Measurements from ENCODE around the gene TTLL8.

Gene TTLL8

DNA sequence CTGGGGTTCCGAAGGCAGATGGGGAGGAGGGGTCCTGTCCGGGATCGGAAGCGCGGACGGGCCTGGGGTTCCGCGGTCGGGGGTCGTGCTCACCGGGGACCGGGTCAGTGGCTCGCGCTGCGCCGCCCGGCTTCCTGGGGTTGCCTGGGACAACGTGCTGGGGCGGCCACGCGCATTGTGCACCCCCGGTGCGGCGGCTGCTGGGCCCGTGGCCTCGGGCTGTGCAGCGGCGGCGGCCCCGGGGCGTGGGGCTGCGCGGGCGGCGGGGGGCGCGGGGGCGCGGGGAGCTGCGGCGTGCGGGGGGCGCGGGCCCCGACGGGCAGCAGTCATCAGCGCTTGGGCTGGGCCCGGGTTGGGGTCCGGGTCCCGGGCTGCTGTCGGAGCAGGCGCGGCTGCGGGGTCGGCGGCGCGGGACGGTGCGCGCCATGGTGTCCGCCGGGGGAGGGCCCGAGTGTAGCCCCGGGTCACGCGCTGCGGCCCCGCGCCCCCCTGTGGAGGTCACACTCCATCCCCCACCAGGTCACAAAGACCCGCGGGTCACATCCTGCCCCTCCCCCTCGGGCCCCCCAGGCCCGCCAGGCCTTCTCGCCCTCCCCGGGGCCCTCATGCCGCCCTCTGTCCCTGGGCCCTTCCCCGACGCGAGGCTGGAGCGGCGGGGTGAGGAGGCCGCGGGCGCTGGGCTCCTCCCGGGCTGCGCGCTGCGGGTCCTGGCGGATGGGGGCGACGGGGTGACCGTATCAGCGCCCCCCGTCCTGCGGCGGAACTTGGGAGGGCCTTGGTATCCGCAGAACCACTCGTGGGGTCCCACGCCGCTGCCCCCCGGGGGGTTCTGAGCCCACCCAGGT lies at the start of gene TTLL8:
TSS of gene TTLL8 (minus strand) at position 238 of the 845 bp plus-strand sequence.
- DNase-seq (ENCODE audit: insufficient read length, low spot score), result no peak
- TF ChIP-seq POLR2A (IDR thresholded peaks at IDR 0.05; ENCODE audit: low read depth, low read length), result no peak
- no peak for FAIRE-seq

DNA sequence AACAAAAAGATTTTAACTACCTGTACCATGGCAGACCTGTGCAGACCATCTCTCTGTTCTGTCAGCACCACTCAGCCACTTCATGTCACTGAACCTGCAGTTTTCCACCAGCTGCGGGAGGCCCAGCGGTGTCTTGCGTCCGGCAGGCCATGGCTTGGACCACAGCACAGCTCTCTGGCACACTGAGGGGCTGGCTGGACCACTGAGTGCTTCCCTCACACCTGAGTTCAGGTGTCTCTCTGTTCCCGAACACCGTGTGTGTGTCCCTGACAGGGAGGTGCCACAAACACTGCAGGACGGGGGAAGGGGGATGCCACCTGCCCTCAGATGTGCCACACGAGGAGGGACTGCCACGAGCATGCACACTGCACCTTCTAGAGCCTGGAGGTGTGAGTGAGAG lies 49.4 kb upstream of the TTLL8 start:
- no peak for DNase-seq (ENCODE audit: insufficient read length, low spot score)
- FAIRE-seq, result no peak
- TF ChIP-seq POLR2A (IDR thresholded peaks at IDR 0.05; ENCODE audit: low read depth, low read length), result no peak

DNA sequence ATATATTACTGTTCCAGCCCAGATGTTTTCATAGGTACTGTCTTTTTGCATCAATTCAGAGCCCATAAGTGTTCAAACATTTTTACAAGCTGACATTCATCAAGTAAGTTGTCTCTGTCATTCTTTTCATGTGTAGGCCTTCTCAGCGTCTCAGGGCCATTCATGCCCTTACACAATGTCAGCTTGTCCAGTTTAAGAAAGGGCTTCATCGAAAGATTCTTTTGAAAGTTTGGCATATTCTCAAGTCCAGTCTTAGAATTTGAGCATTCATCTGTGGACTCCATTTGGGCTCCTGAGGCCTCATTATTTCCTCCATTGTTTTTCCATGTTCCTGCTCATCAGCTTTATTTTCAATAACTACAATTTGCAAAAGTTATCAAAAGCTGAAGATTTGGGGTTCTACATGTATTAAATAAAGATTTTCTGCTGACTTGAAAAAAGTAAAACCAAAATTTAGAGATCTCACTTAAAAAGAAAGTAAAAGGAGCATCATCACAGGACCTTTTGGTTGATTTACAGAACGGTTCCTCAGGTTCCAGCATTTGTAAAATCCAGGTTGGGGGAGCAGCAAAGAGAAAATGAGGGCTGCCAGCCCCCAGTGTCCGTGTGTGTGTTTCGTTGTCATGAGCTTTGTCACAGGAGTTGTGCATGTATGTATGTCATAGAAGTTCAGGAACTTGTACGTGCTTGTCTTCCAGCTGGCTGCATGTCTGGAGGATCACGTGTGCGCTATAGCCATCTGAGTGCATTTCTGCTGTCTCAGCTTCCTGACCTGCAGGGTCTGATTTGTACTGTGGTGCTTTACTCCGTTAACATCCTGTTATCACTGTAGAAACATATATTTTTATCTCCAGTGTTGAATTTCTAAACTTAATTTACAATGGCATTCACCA lies 47.4 kb upstream of the TTLL8 start:
- no peak for FAIRE-seq
- no peak for TF ChIP-seq POLR2A (IDR thresholded peaks at IDR 0.05; ENCODE audit: low read depth, low read length)
- DNase-seq (ENCODE audit: insufficient read length, low spot score), result no peak

DNA sequence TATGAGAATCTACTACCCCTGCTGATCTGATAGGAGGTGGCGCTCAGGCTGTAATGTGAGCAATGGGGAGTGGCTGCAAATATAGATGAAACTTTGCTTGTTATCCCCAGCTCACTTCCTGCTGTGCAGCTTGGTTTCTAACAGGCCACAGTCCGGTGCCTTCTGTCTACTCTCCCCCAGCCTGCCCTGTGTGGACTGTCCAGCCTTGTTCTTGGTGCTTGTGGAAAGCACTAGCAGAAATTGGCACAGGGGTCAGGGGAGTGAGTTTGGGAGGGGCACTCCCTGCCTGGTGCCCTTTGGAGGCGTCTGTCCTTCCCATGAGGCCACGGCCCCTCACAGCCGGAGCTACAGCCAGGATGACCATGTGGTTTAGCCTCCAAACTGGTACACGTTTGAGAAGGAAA lies 46.0 kb upstream of the TTLL8 start:
- FAIRE-seq, result no peak
- DNase-seq (ENCODE audit: insufficient read length, low spot score), result no peak
- no peak for TF ChIP-seq POLR2A (IDR thresholded peaks at IDR 0.05; ENCODE audit: low read depth, low read length)

DNA sequence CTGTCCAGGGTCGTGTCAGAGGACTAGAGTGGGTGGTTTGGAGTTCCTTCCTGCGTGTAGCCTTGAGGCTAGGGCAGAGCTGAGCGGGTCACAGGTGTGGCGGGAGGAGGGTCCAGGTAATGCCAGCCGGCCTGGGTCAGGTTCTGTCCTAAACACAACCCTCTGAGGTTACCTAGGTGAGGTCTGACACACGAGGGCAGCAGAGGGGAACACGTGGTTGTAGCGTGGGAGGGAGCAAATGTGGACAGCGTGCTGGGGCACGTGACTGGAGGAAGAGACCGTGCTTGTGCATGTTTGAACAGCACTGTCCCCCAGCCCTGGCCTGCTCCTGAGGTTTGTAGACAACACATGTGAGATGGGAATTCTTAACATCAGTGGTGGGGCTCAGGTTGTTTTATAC lies 44.8 kb upstream of the TTLL8 start:
- no peak for TF ChIP-seq POLR2A (IDR thresholded peaks at IDR 0.05; ENCODE audit: low read depth, low read length)
- DNase-seq (ENCODE audit: insufficient read length, low spot score) (no peak), FAIRE-seq (no peak)

DNA sequence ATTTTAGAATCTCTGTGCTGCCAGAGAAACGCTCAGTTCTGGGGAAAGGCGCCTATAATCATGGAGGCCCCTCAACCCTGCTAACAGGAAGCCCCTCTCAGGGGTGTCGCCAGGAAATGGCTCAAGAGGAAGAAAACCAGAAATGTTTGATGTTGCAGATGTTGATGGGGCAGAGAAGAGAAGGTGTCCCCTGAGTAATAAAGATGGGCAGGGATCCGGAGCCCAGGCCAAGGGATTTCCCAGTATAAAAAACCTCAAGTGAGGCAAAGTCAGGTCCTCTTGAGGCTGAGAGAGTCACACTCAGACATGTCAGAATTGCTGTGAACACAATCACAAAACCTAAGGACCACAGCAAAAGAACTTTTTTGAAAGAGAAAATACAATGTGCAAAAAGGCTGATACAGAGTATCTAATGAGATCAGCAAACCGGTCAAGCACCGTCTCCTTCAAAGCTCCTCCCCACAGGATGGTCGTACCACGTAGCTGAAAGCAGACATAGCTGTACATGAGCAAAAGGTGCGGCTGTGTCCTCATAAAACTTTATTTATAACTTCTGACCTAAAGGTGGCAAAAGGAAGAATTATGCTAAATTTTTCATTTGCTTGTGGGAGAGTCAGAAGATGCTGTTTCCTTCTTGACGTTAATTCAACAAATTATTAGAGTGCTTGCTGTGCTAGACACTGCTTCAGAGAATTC lies 43.9 kb upstream of the TTLL8 start:
- no peak for FAIRE-seq
- DNase-seq (ENCODE audit: insufficient read length, low spot score), result no peak
- no peak for TF ChIP-seq POLR2A (IDR thresholded peaks at IDR 0.05; ENCODE audit: low read depth, low read length)

DNA sequence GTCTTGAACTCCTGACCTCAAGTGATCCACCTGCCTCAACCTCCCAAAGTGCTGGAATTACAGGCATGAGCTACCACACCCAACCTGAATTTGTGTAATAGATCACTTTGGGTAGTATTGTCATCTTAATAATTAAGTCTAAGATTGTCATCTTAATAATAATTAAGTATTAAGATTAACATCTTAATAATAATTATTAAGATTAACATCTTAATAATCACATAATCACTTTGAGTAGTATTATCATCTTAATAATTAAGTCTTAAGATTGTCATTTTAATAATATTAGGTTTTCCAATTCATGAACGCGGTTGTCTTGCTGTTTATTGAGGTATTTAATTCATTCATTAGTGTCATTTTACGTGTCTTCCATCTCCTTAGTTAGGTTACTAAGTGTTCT lies 40.0 kb upstream of the TTLL8 start:
- DNase-seq (ENCODE audit: insufficient read length, low spot score) (no peak), FAIRE-seq (no peak)
- TF ChIP-seq POLR2A (IDR thresholded peaks at IDR 0.05; ENCODE audit: low read depth, low read length), result no peak

DNA sequence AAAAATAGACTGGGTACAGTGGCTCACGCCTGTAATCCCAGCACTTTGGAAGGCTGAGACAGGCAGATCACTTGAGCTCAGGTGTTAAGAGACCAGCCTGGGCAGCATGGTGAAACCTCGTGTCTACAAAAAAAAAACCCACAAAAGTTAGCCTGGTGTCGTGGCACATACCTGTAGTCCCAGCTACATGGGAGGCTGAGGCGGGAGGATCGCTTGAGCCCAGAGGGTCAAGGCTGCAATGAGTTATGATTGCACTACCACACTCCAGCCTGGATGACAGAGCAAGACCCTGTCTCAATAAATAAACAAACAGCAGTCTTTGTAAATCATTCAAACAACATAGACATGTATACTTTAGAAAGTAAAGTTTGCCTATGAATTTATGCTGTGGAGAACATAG lies 34.2 kb upstream of the TTLL8 start:
- TF ChIP-seq POLR2A (IDR thresholded peaks at IDR 0.05; ENCODE audit: low read depth, low read length), result no peak
- no peak for DNase-seq (ENCODE audit: insufficient read length, low spot score)
- FAIRE-seq, result no peak

DNA sequence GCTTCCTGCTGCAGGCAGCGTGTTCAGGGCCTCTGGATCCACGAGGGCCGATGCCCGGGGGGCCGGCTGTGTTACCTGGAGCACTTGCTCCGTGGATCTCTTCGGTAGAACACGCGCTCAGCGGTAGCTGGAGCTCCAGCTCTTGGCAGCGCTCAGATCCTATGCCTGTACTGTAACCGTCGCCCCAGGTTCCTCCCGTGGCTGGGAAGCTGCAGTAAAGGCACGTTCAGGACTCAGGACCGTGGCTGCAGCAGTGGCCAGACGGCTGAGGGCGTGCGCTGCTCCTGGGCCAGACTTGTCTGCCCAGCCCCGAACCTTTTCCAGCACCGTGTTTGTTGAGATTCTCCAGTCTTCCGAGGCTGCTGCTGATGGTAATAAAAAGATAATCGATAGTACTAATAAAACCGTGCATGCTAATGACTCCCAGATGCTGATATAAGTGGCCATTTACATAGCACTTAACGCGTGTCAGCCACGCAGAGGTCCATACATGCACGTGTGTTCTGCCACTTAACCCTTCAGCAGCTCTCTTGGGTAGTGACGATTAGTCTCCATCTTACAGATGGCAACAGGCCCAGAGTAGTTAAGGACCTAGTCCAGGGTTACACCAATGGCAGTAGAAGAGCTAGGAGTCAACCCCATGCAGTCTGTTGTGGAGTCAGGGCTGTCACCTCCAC lies 33.1 kb upstream of the TTLL8 start:
- no peak for FAIRE-seq
- no peak for DNase-seq (ENCODE audit: insufficient read length, low spot score)
- TF ChIP-seq POLR2A (IDR thresholded peaks at IDR 0.05; ENCODE audit: low read depth, low read length), result no peak

DNA sequence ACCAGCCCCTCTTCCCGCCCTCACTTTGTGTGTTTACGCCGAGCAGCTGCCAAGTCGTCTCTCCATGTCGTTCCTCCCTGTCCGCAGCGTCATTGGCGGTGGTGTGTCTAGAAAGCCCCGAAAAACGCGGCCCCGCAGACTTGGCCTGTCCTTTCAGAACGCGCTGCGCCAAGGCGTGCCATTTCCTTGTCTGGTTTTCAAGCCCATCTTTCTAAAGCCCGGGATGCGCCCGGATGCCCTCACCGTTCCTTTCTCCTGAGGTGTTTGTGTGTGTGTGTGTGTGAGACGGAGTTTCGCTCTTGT lies 32.3 kb upstream of the TTLL8 start:
- no peak for FAIRE-seq

DNA sequence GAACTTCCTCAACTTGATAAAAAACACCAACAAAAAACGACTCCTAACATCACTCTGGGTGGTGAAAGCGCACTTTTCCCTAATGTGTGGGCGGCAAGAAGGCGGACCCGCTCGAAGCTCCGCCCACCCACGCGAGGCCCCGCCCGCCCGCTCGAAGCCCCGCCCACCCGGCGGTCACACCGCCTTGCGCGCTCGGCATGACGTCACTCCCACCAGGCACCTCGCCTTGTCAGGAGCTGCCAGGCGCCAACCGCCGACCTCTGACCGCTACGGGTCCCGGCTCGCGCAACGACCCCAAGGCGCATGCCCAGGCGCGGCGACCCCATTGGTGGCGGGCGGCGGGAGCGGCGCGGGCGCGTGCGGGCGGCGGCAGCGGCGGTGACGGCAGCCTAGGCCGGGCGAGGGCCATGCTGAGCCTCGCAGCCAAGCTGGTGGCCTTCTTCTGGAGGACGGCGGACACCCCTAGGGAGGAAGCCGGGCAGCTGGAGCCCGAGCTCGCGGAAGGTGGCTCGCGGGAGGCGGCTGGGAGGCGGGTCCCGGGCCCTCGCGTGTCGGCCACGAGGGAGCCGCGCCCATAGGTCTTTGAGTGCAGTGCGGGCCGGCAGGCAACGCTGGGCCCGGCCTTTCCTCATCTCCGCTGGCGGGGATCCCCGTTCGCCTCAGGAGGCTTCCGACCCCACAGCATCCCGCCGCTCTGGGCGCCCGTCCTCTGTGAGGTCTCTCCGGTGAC lies 31.7 kb upstream of the TTLL8 start, which contains the start of gene MOV10L1:
TSS of gene MOV10L1 (plus strand) at position 325 of the 730 bp plus-strand sequence. CDS start at position 408, 83 bp downstream.
- FAIRE-seq (no peak), DNase-seq (ENCODE audit: insufficient read length, low spot score) (no peak)
- TF ChIP-seq POLR2A (IDR thresholded peaks at IDR 0.05; ENCODE audit: low read depth, low read length), result no peak

More for the DNA sequence above, 32.3 kb upstream of the TTLL8 start:
- no peak for TF ChIP-seq POLR2A (IDR thresholded peaks at IDR 0.05; ENCODE audit: low read depth, low read length)
- DNase-seq (ENCODE audit: insufficient read length, low spot score), result no peak

DNA sequence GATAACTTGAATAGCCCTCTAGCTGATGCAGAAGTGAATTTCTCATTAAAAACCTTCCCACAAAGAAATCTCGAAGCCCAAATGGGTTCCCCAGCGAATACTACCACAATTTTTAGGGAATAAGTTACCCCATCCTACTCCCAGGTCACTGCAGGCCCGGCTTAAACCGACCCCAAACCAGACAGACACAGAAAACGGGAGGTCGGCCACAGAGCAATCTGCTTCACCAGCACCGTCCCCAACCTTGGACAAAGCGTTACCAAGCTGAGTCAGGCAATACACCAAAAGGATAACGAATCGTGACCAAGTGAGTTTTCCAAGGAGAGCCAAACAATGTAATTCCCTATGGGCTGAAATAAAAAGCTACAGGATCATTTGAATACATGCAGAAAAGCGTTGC lies 31.1 kb upstream of the TTLL8 start:
- FAIRE-seq (no peak), DNase-seq (ENCODE audit: insufficient read length, low spot score) (no peak)
- TF ChIP-seq POLR2A (IDR thresholded peaks at IDR 0.05; ENCODE audit: low read depth, low read length), result no peak

DNA sequence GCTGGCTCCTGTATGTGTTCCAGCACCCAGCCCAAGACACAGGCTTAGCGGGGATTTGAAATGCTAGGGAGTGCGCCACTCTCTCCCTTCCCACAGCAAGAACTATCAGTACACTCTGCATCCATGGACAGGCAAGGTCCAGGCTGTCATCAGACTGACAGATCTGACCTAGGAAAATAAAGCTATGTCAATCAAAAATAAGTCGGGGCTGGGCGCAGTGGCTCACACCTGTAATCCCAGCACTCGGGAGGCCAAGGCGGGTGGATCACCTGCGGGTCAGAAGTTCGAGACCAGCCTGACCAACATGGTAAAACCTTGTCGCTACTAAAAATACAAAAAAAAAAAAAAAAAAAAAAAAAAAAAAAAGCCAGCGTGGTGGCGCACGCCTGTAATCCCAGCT lies 30.0 kb upstream of the TTLL8 start:
- DNase-seq (ENCODE audit: insufficient read length, low spot score) (no peak), FAIRE-seq (no peak)
- TF ChIP-seq POLR2A (IDR thresholded peaks at IDR 0.05; ENCODE audit: low read depth, low read length), result no peak
